T-cell (primary cell): ENCODE measurements around the gene ZNF282. TPM values are rescaled to one million over a fixed set of nuclear protein-coding genes. Genes with fewer than 3 reads are reported as not detected.

Experiments used
- ATAC-seq, 4 experiments: fragments of 200-7000 bp in 3 of 4; fragments of 150-1000 bp in 1 of 4; cut with Tn5 transposase; replicated peaks in 1 of 4; 1 replicate in 3 of 4; 2 replicates in 1 of 4; pipeline ENCODE4 v1.10.0; 2021; ENCODE audit warnings: moderate library complexity in 3 of 4, mild to moderate bottlenecking in 2 of 4, moderate number of reproducible peaks in 1 of 4
- CTCF ChIA-PET, 2 donors: fragments of 300-600 bp; sonication (Branson Sonifier 250); formaldehyde crosslinking; loops; one replicate each; lab custom pipeline; 2022; ENCODE audit warnings: antibody characterized with exemption in 2 of 2; lab: Charles Lee
- POLR2A ChIA-PET, 2 donors: fragments of 300-600 bp; sonication (Branson Sonifier 250); formaldehyde crosslinking; loops; one replicate each; lab custom pipeline; 2022; ENCODE audit warnings: antibody characterized with exemption in 2 of 2; lab: Charles Lee
- DNase-seq, 35 experiments: peaks; one replicate each; pipeline versions ENCODE4 v3.0.0 to v3.0.0-alpha.2; 2013 to 2023
- H3K27ac ChIP-seq: one replicate; pipeline ENCODE4 v1.5.1; 2013; ENCODE audit warnings: low read length
- H3K27me3 ChIP-seq, 2 experiments: replicated peaks in 1 of 2; 1 replicate in 1 of 2; 2 replicates in 1 of 2; pipeline versions ENCODE4 v1.6.1 to v1.7.0; 2013; ENCODE audit warnings: low read length in 1 of 2, mixed read lengths in 1 of 2; ENCODE audit not compliant: control insufficient read depth in 2 of 2, insufficient read depth in 2 of 2; ENCODE audit errors: extremely low read depth in 1 of 2
- H3K36me3 ChIP-seq, 2 donors: 1 replicate in 1 of 2; 2 replicates in 1 of 2; pipeline versions ENCODE4 v1.6.1 to v1.7.0; 2013; ENCODE audit warnings: low read length in 1 of 2; ENCODE audit not compliant: control insufficient read depth in 2 of 2, insufficient read depth in 1 of 2; ENCODE audit errors: extremely low read depth in 1 of 2
- H3K4me1 ChIP-seq, 2 experiments: 1 replicate in 1 of 2; 2 replicates in 1 of 2; pipeline versions ENCODE4 v1.6.1 to v1.7.0; 2013; ENCODE audit warnings: low read length in 2 of 2, mixed read lengths in 1 of 2; ENCODE audit not compliant: insufficient read depth in 2 of 2, control insufficient read depth in 1 of 2; ENCODE audit errors: extremely low read depth in 1 of 2
- H3K4me3 ChIP-seq, 2 donors: 1 replicate in 1 of 2; 2 replicates in 1 of 2; pipeline versions ENCODE4 v1.5.1 to v1.7.0; 2013; ENCODE audit warnings: mild to moderate bottlenecking in 2 of 2, low read length in 1 of 2, moderate library complexity in 1 of 2; ENCODE audit not compliant: control insufficient read depth in 1 of 2; ENCODE audit errors: extremely low read depth in 1 of 2
- H3K9me3 ChIP-seq: 2 replicates; pipeline ENCODE4 v1.7.0; 2013
- H3K27ac Mint-ChIP-seq, 2 donors: one replicate each; pipeline ENCODE4 v1.8.0; 2020 to 2021; ENCODE audit warnings: mild to moderate bottlenecking in 2 of 2, mixed read lengths in 2 of 2
- H3K27me3 Mint-ChIP-seq, 2 donors: one replicate each; pipeline ENCODE4 v1.8.0; 2021 to 2022; ENCODE audit warnings: mixed read lengths in 2 of 2
- H3K36me3 Mint-ChIP-seq: one replicate; pipeline ENCODE4 v1.8.0; 2021; ENCODE audit warnings: mixed read lengths
- H3K4me1 Mint-ChIP-seq, 3 donors: one replicate each; pipeline ENCODE4 v1.8.0; 2020 to 2022; ENCODE audit warnings: mixed read lengths in 3 of 3, mild to moderate bottlenecking in 1 of 3
- H3K4me3 Mint-ChIP-seq, 3 donors: one replicate each; pipeline ENCODE4 v1.8.0; 2020 to 2022; ENCODE audit warnings: mild to moderate bottlenecking in 3 of 3, mixed read lengths in 3 of 3, moderate library complexity in 3 of 3
- H3K9me3 Mint-ChIP-seq, 3 donors: one replicate each; pipeline ENCODE4 v1.8.0; 2020 to 2022; ENCODE audit warnings: mixed read lengths in 3 of 3
- WGBS: methylation state at CpG from one replicate; pipeline ENCODE4 v1.1.5; 2013; ENCODE audit warnings: missing lambda C conversion rate; ENCODE audit not compliant: insufficient coverage; 5-methylcytosine and 5-hydroxymethylcytosine counted together
- total RNA-seq, 35 experiments: library from RNA in 6 of 35; stranded (reverse) in 6 of 35; fragments of 120-200 nt in 1 of 35; gene quantifications; one replicate each; pipeline versions ENCODE4 v1.2.1 to v1.2.4 and lab custom pipeline; 2013 to 2026

The ZNF282 gene
- total RNA-seq, 5 donors from 2014 or later (not counting 1 experiment from before 2014, with no cell fraction given): 14.8 to 29.1 (median 22.4) TPM

GRCh38 chr7:149172534-149172920, 22.8 kb upstream of the ZNF282 start:
- ChIA-PET POLR2A (no interaction called here), CTCF (no interaction called here)
- no peaks in the 10 kb centered on the region for H3K4me1 Mint-ChIP-seq
- Histone ChIP-seq H3K36me3 (peaks cover 14 to 53% of the 10 kb centered on the region in 2 donors), H3K4me3 (no peak overlapping the region), H3K4me1 (no peaks in the 10 kb centered on the region), H3K27ac (no peak overlapping the region), H3K27me3 (no peaks in the 10 kb centered on the region), H3K9me3 (no peaks in the 10 kb centered on the region)
- no peaks in the 10 kb centered on the region for H3K27me3 Mint-ChIP-seq
- H3K36me3 Mint-ChIP-seq: peaks cover 25% of the 10 kb centered on the region
- DNase-seq (no peak), ATAC-seq (no peak)
- no peak overlapping the region for H3K4me3 Mint-ChIP-seq
- peak overlapping the region in 1 of 2 donors; percentile 16 for H3K27ac Mint-ChIP-seq
- no CpG with 5 or more reads among the region's 1 CpG for WGBS
- H3K9me3 Mint-ChIP-seq: no peaks in the 10 kb centered on the region

GRCh38 chr7:149175150-149175549, 20.2 kb upstream of the ZNF282 start:
- H3K36me3 Mint-ChIP-seq: peaks cover 39% of the 10 kb centered on the region
- POLR2A ChIA-PET: no interaction called here
- no peak overlapping the region for H3K4me3 ChIP-seq
- H3K27ac ChIP-seq: no peak overlapping the region
- DNase-seq (no peak), ATAC-seq (no peak)
- no peak overlapping the region for H3K27ac Mint-ChIP-seq
- H3K4me1 Mint-ChIP-seq: no peaks in the 10 kb centered on the region
- no peaks in the 10 kb centered on the region for H3K27me3 Mint-ChIP-seq
- CTCF ChIA-PET: no interaction called here
- H3K36me3 ChIP-seq: peaks cover 3 to 62% of the 10 kb centered on the region in 2 donors
- no peaks in the 10 kb centered on the region for H3K9me3 Mint-ChIP-seq
- no peaks in the 10 kb centered on the region for H3K4me1 ChIP-seq
- no peak overlapping the region for H3K4me3 Mint-ChIP-seq
- H3K27me3 ChIP-seq: no peaks in the 10 kb centered on the region
- no peaks in the 10 kb centered on the region for H3K9me3 ChIP-seq
- WGBS: no CpG with 5 or more reads among the region's 2 CpGs

DNA sequence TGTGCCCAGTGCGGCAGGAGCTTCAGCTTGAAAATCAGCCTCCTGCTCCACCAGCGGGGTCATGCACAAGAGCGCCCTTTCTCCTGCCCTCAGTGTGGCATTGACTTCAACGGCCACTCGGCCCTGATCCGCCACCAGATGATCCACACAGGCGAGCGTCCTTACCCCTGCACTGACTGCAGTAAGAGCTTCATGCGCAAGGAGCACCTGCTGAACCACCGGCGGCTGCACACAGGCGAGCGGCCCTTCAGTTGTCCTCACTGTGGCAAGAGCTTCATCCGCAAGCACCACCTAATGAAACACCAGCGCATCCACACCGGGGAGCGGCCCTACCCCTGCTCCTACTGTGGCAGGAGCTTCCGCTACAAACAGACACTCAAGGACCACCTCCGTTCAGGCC, 16.1 kb upstream of the ZNF282 start:
- H3K27me3 ChIP-seq: no peaks in the 10 kb centered on the region
- 97% methylated on average over 14 of the region's 19 CpGs for WGBS
- peak overlapping the region in 1 of 2 donors; percentile 28 for H3K27ac Mint-ChIP-seq
- H3K36me3 ChIP-seq: peaks cover 3 to 52% of the 10 kb centered on the region in 2 donors
- no peak overlapping the region for H3K27ac ChIP-seq
- ChIA-PET CTCF (no interaction called here), POLR2A (no interaction called here)
- H3K4me3 ChIP-seq: no peak overlapping the region
- no peaks in the 10 kb centered on the region for H3K9me3 ChIP-seq
- DNase-seq (no peak), ATAC-seq (no peak)
- no peaks in the 10 kb centered on the region for H3K27me3 Mint-ChIP-seq
- peaks cover 44% of the 10 kb centered on the region for H3K36me3 Mint-ChIP-seq
- H3K4me1 Mint-ChIP-seq: no peaks in the 10 kb centered on the region
- H3K4me3 Mint-ChIP-seq: no peak overlapping the region
- H3K9me3 Mint-ChIP-seq: no peaks in the 10 kb centered on the region
- no peaks in the 10 kb centered on the region for H3K4me1 ChIP-seq

GRCh38 chr7:149180722-149181449, 14.5 kb upstream of the ZNF282 start:
- ATAC-seq: no peak
- no peak overlapping the region for H3K27ac ChIP-seq
- H3K27me3 Mint-ChIP-seq: no peaks in the 10 kb centered on the region
- H3K4me1 Mint-ChIP-seq: no peaks in the 10 kb centered on the region
- H3K4me3 ChIP-seq: no peak overlapping the region
- no peaks in the 10 kb centered on the region for H3K9me3 Mint-ChIP-seq
- no peaks in the 10 kb centered on the region for H3K27me3 ChIP-seq
- no peaks in the 10 kb centered on the region for H3K9me3 ChIP-seq
- peaks cover 3 to 41% of the 10 kb centered on the region in 2 donors for H3K36me3 ChIP-seq
- ChIA-PET CTCF (interaction anchor here in 1 of 2 donors (0.7 kb wide), 1 partner anchor 196 kb away, joined by 3 read pairs; no protein-coding TSS in a partner anchor), POLR2A (interaction anchor here in 1 of 2 donors (0.5 kb wide), 1 partner anchor 1178 kb away, joined by 5 read pairs; no protein-coding TSS in a partner anchor)
- peaks cover 44% of the 10 kb centered on the region for H3K36me3 Mint-ChIP-seq
- H3K4me1 ChIP-seq: no peaks in the 10 kb centered on the region
- no peak for DNase-seq
- no peak overlapping the region for H3K4me3 Mint-ChIP-seq
- H3K27ac Mint-ChIP-seq: peak overlapping the region; percentile 17 to 42

GRCh38 chr7:149181450-149181790, 13.9 kb upstream of the ZNF282 start:
- no peak for ATAC-seq
- DNase-seq: no peak
- H3K27me3 Mint-ChIP-seq: no peaks in the 10 kb centered on the region
- CTCF ChIA-PET: no interaction called here
- peak overlapping the region; percentile 17 to 42 for H3K27ac Mint-ChIP-seq
- Histone ChIP-seq H3K4me3 (no peak overlapping the region), H3K27me3 (no peaks in the 10 kb centered on the region), H3K27ac (no peak overlapping the region), H3K9me3 (no peaks in the 10 kb centered on the region), H3K36me3 (peaks cover 3 to 36% of the 10 kb centered on the region in 2 donors), H3K4me1 (no peaks in the 10 kb centered on the region)
- H3K4me3 Mint-ChIP-seq: no peak overlapping the region
- no peaks in the 10 kb centered on the region for H3K9me3 Mint-ChIP-seq
- POLR2A ChIA-PET: no interaction called here
- H3K36me3 Mint-ChIP-seq: peaks cover 42% of the 10 kb centered on the region
- no peaks in the 10 kb centered on the region for H3K4me1 Mint-ChIP-seq

GRCh38 chr7:149184274-149184673, 11.1 kb upstream of the ZNF282 start:
- ChIA-PET POLR2A (no interaction called here), CTCF (no interaction called here)
- Histone ChIP-seq H3K27ac (no peak overlapping the region), H3K9me3 (no peaks in the 10 kb centered on the region), H3K36me3 (peaks cover 0 to 11% of the 10 kb centered on the region in 2 donors), H3K4me1 (no peaks in the 10 kb centered on the region), H3K27me3 (no peaks in the 10 kb centered on the region), H3K4me3 (no peak overlapping the region)
- Mint-ChIP-seq H3K4me3 (no peak overlapping the region), H3K27ac (no peak overlapping the region), H3K9me3 (no peaks in the 10 kb centered on the region), H3K4me1 (no peaks in the 10 kb centered on the region), H3K27me3 (no peaks in the 10 kb centered on the region), H3K36me3 (peaks cover 19% of the 10 kb centered on the region)
- ATAC-seq (no peak), DNase-seq (no peak)
- WGBS: 98% methylated on average over 4 of the region's 6 CpGs
